Hematopoietic multipotent progenitor cell treated with erythropoietin and hydrocortisone succinate and interleukin-3 and kit ligand, for 15 days (in vitro differentiated cells): ENCODE measurements around the gene IDUA.

ENCODE experiments used
- DNase-seq: peaks from one replicate; pipeline ENCODE4 v3.0.0-alpha.2; 2015; ENCODE audit warnings: low spot score

IDUA gene

GRCh38 chr4:956531-957230, 30.2 kb upstream of the IDUA start:
- no peak for DNase-seq

- no peak for DNase-seq
These were observed 29.6 kb upstream of the IDUA start for GRCh38 chr4:957231-957580.

GRCh38 chr4:957581-958313, 29.1 kb upstream of the IDUA start:
- DNase-seq = no peak

GRCh38 chr4:958314-958665, 28.6 kb upstream of the IDUA start:
- no peak for DNase-seq

- no peak for DNase-seq
These were observed 28.0 kb upstream of the IDUA start for GRCh38 chr4:958696-959337.

GRCh38 chr4:959338-960139, 27.3 kb upstream of the IDUA start:
- no peak for DNase-seq

- no peak for DNase-seq
These were observed 26.7 kb upstream of the IDUA start for GRCh38 chr4:960140-960635.

GRCh38 chr4:960636-961350, 26.1 kb upstream of the IDUA start:
- DNase-seq = no peak

- no peak for DNase-seq
These were observed 25.3 kb upstream of the IDUA start for GRCh38 chr4:961351-962230.

- no peak for DNase-seq
These were observed 24.3 kb upstream of the IDUA start for GRCh38 chr4:962231-963208.

GRCh38 chr4:963276-964225, 23.3 kb upstream of the IDUA start:
- no peak for DNase-seq

GRCh38 chr4:964346-965025, 22.4 kb upstream of the IDUA start:
- no peak for DNase-seq

GRCh38 chr4:965048-965765, 21.6 kb upstream of the IDUA start:
- DNase-seq = no peak

GRCh38 chr4:965766-966134, 21.1 kb upstream of the IDUA start:
- DNase-seq = no peak

- DNase-seq = no peak
These were observed 20.4 kb upstream of the IDUA start for GRCh38 chr4:966266-967112.
